ENCODE data around the gene RUBCN. TPM values are rescaled to one million over a fixed set of nuclear protein-coding genes. Genes with fewer than 3 reads are reported as not detected.

Gene RUBCN
- total and polyA plus RNA-seq, 12 donors, result 9.7 to 51.4 (median 33.6) TPM

Other genes with a start within 250 kb of the RUBCN start
- gene BDH1, start 180.9 kb downstream of the RUBCN start, total RNA-seq, result 100 to 1,000 TPM in 4 of 10 donors, 10 to 100 TPM in 6; 38.6 to 144 (median 82.5) TPM
- 10 to 100 TPM in 1 of 2 donors, 1 to 10 TPM in 1; 9.6 to 85.4 TPM for gene BDH1, start 180.9 kb downstream of the RUBCN start, polyA plus RNA-seq
- 100 to 1,000 TPM in 1 of 10 donors, 10 to 100 TPM in 9; 63.5 to 111 (median 82.4) TPM for gene FYTTD1, start 13.0 kb upstream of the RUBCN start, total RNA-seq
- gene FYTTD1, start 13.0 kb upstream of the RUBCN start, polyA plus RNA-seq, result 10 to 100 TPM; 16.5 to 17.9 TPM
- gene LRCH3, start 54.4 kb upstream of the RUBCN start, total RNA-seq, result 10 to 100 TPM; 21.5 to 33.2 (median 28.0) TPM
- 10 to 100 TPM in 1 of 2 donors, 1 to 10 TPM in 1; 7.1 to 12.1 TPM for gene LRCH3, start 54.4 kb upstream of the RUBCN start, polyA plus RNA-seq
- gene RPL35A, start 213.3 kb upstream of the RUBCN start, total RNA-seq, result 100 to 1,000 TPM; 674 to 856 (median 795) TPM
- 1,000 to 10,000 TPM; 1,199 to 1,493 TPM for gene RPL35A, start 213.3 kb upstream of the RUBCN start, polyA plus RNA-seq
- 10 to 100 TPM in 7 of 10 donors, 1 to 10 TPM in 3; 8.7 to 15.2 (median 11.0) TPM for gene LMLN, start 223.3 kb upstream of the RUBCN start, total RNA-seq
- gene LMLN, start 223.3 kb upstream of the RUBCN start, polyA plus RNA-seq, result 1 to 10 TPM; 2.0 to 3.1 TPM